Stimulated activated CD4-positive, alpha-beta T cell treated with anti-CD3 and anti-CD28 coated beads, Interleukin-1b, Interleukin-23, amount 100 ng/mL, for 24 hours (primary cell): ENCODE measurements around the gene EPOP.

Source experiments
- DNase-seq, 4 experiments: peaks; one replicate each; pipeline ENCODE4 v3.0.0-alpha.2; 2020; ENCODE audit warnings: low read depth in 4 of 4, low spot score in 1 of 4

The EPOP gene

DNA sequence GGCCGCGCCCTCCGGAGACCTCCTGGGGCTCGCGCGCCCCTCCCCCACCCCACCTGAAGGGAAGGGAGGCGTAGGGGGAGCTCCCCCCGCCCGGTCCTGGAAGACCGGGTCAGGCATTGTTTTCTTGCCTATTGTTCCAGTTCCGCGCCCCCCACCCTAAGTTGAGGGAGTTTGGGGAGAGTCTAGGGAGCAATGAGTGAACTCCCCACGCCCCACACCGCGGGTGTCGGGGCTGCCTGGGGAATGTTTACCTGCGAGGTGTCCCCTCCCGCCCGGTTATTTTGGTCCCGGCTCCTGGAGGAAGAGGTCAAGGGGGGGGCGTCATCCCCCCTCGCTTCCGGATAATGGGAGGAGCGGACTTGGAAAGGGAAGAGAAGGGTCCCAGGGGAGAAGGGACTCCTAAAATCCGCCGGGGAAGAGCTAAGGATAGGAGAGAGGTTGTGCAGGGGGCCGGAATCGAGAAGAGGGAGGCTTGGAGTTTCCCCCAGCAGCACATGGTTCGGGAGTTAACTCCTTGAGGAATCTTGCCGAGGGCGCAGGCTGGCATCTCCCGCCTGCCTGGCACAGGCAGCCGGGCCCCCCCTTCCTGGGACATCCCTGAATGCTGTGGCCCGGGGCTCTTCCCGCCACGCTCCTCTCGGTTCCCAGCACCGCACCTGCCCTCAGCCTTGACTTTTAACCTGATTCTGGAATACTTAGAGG, 31.2 kb upstream of the EPOP start:
- DNase-seq, result peak in 1 of 4 experiments; percentile 39

DNA sequence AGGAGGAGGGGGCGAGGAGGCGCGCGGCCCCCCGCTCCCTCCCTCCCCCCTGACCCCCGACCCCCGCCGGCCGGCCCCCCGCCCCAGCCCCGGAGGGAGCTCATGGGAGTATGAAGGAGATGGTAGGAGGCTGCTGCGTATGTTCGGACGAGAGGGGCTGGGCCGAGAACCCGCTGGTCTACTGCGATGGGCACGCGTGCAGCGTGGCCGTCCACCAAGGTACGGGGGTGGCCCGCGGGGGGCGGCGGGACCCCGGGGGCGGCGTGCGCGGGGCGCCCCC, 30.7 kb upstream of the EPOP start:
- no peak for DNase-seq

DNA sequence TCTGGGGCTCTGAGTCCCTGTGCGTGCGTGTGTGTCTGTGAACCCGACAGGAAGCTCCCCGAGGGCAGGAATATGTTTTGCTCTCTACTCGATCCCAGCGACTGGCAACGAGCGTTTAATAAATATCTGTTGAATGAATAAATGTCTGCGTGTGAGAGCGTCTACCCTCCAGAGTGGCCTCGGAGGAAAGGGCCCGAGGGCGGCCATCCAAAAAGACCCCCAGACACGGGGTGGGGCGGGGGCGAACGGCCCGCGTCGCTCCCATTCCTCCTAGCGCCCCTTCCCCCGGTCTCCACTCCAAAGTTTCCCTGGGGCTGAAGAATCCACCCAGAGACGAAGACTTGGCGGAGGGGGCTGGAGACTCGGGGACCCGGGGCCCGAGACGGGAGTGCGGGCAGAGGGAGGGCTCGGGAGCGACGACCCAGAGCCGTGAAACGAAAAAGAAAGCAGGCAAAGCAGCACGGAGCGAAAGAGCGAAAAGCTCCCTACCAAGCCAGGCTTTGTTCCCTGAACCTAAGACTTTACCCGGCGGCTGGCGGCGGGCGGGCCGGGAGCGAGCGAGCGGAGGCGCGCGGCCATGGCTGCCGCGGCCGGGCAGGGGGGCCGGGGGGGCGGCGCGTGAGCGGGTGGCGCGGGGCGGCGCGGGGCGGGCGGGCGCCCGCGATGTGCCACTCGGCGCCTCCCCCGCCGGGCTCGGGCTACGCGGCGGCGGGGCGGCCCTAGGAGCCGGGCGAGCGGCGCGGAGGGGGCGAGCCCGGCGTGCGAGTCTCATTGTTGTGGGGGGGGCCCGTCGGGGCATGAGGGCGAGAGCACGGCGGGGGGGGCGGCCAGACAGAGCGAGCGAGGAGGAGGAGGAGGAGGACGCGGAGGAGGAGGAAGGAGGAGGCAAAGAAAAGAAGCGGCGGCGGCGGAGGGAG, 30.1 kb upstream of the EPOP start, which contains the start of gene MLLT6:
Gene MLLT6, plus strand, starts transcription at position 668 of the 917 bp plus-strand sequence. CDS start 360 bp downstream, outside the sequence.
- DNase-seq, result peak in 2 of 4 experiments; percentile 59 to 66

DNA sequence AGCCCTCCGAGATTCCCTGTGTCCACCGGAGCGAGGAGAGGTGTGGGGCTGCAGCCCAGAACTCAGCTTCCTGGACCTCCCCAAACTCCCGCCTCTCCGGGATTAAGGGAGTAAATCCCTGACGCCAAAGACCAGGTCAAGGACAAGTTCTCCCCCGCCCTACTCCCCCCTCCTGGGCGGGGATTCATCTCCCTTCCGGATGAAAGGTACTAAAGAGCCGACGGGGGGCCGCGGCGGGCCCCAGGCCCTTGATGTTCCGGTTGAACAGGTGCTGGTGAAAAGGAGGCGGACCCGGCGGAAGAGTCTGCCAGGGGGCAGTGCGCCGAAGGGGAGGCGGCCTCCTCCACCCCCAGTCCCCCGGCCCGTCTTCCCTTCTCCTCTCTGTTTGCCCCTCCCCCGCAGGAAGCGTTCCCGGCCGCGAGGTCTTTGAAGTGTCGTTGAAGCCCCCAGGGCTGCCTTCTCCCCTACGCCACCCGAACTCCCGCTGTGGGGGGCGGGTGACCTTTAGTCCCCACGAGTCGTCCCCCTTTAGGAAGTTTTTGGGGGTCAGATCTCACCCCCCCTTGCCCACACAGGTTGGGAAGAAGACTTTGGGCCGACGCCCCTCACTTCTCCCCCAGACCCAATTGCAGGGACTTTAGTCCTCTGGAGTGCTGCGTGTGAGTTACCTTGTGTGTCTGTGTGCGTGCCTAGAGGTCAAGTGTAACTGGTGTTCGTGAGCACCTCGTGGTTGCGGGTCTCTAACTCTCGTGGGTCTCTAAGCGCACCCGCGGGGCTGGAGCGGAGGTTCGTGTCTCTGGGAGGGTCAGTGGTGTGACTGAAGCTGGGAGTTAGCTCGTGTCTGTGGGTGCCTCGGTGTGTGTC, 29.2 kb upstream of the EPOP start:
- DNase-seq, result peak; percentile 67 to 92 (median 80)

DNA sequence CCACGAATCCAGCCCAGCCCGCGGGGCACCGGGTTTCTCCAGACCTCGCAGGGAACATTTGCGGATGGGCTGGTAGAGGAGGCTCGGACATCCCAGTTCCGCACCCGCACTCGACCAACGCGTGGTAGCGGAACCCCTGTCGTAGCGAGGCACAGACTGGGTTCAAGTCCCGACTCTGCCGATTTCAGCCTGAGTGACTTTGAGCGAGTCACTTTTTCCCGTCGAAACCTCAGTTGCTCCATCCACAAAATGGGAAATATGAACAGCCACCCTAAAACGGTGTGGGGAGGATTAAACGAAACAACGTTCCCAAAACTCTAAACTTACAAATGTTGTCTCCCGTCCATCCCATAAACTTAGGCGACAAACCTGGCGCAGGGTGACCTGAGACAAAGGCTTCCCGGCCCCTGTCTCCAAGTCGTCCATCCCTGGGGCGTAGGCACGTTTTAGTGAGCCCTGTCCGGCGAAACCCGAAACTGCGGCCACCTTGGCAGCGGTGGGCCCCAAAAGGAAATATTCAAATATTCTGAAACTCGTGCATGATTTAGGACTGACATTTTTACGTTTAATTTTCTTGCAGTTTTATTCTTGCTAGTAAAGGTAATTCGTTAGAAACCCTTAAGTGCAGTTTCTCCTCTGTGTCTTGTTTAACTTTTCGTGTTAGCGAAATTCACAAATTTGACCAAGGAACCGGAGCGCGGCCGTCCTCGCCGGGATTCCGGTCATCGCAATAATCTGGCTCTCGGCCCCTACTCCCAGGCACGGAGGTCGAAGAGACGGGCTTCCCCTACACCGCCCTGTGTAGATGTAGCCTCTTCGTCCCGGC, 28.4 kb upstream of the EPOP start:
- no peak for DNase-seq

DNA sequence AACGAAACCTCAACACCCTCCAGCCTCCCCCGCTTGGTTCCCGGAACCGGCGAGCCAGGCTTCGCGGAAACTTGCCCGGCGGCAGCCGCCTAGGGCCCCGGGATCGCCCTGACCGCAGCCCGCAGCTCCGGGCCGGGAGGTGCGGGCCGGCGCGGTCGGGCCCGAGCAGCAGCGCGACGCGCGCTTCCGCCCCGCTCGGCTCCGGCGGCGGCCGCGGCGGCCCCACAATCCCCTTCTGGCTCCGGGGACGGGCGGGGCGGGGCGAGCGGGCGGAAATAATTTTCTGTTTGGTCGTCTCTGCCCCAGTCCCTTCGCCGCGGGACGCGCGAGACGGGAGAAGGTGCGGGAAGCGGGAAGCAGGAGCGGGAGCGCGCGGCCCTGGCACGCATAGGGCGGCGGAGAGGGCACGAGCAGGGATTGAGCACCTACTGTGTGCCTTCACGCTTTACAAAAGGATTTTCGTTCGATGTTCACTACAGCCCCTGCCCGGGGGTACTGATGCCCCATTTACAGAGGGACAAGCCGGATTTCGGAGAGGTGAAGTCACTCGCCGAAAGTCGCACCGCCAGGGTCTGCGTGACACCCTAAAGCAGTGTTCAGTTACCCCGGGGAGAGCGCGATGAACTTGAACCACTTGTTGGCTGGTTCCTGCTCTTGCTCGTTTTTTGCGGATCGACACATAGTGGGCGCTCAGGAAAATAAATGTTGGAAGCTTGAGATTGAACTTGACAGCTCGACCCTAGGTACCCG, 27.6 kb upstream of the EPOP start:
- DNase-seq, result peak; percentile 40 to 78 (median 64)

DNA sequence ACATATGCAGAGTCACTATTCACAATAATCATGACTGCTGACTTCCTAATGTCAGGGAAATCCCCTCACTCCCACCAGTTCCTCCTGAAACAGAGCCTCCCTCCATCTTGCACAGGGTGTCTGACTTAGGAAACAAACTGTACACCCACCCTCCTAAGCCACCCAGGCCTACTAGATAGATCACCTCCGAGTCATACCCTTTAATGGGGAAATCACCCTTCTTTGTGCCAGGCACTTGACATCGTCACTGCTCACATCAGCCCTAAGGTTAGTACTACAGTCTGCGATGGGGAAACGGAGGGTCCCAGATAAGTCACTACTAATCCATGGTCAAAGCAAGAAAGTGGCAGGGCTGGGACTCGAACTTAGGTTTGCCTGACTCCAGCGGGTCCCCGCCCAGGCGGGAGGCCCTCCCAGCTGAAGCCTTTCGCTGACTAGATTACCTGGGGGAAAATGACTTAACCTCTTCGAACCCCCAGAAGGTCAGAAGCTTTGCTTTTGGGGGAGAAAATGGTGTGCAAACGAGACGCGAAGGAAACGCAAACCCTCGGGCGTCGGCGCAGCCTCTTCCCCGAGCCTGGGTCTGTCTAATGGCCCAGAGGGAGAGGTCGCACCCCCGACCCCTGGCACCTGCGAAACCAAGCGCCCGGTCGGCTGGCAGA, 26.9 kb upstream of the EPOP start:
- peak; percentile 57 to 81 (median 72) for DNase-seq

DNA sequence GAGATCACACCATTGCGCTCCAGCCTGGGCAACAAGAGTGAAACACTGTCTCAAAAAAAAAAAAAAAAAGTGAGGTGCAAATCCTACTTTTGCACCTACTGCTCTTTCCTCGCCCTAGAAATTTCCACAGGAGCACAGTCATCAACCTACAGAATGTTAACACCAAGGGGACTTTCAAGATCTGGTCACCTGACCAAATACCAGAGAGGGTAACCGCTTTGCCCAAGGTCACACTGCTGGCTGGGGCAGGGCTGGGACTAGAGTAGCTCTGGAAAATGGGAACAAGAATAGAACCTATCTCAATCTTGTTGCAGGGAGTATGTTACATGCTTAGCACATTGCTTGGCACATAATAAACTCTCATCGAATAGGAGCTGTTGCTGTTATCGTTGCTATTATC, 24.0 kb upstream of the EPOP start:
- no peak for DNase-seq

DNA sequence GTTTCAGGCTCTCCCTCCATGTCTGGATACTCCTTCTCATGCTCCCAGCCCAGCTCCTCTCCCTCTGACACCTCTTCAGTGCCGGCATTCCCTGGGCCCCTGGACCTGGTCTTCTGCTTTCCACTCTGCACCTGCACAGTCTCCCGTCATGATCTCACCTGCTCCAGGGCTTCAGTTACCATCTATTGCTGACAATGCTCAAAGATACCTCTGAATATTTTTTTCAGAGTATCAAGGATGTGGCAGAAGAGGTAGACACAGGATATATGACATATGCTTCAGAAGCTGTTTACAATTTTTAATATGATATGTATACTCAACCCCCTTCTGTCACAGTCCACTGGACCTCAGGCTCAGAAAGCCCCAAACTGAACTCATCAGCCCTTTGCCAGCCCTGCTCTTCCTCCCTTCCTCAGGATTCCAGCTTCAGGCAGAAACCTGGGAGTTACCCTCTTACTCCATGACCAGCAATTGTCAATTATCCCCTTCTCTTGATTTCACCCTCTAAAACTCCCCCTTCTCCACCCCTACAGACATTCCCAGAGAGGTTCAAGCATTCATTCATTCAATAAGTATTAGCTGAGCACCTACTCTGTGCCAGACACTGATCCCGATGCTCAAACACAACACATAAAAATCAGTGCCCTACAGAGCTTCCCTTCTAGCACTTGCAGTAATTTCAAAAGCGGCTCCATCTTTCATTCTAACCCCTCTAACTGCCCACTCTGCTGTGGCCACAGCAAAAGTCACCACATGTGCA, 22.5 kb upstream of the EPOP start:
- DNase-seq, result no peak

DNA sequence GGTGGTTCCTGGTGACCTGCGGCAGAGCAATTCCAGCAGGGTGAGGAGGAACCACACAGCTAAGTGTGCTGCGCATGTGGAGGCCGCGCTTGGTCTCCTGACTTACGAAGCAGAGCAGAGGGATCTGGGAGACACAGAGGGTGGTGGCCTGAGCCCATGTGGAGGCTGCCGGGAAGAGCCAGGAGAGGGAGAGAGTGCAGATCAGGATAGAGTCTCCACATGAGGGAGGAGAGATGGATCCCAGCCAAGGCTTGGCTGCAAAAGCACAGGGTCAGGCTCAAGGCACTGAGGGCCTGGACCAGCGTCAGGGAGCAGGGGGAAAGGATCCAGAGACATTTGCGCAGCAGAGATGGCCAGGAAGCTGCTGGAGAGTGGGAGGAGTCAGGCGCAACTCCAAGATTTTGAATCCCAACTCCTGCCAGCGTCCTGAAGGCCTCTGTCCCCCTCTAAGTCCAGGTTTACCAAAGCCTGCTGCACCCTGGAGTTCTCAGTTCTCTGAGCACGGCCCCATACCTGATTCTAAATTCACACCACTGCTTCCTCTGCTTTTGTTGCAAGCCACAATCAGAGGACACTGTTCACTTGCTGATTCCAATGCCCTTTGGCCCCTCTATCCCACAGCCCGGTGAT, 19.1 kb upstream of the EPOP start:
- DNase-seq, result no peak

DNA sequence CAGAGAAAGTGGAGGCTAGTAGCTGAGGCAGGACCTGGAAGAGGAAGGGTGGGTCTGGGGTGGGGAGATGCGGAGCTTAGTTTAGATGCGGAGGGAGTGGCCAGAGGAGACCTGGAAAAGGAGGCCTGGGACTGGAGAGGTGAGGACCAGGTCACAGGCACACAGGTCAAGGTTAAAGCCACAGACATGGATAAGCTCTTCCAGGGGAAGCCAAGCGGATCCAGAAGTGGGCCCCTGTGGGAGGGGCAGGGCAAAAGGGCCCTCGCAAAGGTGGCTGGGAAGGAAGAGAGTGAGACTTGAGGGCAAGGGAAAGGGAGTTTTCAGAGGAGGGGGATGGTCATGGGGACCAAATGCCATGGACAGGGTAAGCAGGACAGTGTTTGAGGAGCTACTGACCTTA, 16.4 kb upstream of the EPOP start:
- no peak for DNase-seq

DNA sequence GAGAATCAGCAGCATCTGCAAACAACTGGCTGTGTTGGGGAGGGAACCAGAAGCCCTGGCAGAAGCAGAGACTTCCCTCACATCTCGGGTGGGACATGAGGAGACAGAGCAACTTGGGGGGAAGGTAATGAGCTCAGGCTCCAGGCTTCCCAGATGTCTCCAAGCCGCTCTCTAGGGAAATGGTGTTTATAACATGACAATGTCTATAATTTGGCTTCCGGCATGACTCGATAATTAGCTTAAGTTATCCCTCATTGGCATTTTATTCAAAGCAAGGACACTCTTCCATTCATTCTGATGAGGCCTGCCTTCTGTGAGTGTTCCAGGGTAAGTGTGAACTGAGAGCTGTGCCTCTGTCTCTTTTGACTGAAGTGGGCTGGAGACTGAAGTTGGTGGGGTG, 15.6 kb upstream of the EPOP start:
- no peak for DNase-seq

DNA sequence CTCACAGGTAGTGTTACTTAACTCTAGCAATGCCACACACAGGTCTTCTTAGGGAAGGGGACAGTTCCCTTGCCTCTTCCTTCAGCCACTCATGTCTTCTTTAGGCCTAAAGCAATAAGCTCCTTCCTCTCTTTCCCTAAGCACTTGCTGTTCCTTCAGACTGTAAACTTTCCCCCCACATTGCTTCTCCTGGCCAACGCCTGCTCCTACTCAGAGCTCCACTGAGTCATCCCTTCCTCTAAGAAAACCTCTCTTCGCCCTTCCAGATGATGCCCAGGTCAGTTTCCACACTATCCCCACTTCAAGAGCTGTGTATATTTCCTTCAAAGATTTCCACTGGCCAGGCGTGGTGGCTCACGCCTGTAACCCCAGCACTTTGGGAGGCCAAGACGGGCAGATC, 12.5 kb upstream of the EPOP start:
- DNase-seq, result no peak

DNA sequence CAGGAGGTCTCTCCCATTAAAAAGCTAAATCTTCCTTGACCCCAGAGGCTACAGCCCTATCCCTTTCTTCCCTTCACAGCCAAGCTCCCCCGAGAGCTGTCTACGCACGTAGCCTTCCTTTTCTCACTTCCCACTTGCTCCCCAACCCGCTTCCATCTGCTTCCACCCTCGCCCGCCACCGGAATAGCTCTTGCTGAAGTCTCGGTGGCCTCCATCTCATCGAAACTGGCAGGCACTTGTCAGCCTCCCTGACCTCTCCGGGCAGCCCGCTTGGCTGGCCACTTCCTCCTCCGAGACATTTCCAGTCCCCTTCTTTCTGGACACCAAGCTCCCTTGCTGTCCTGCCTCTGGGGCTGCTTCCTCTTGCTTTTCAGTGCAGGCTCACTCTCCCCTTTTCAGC, 10.7 kb upstream of the EPOP start:
- no peak for DNase-seq

DNA sequence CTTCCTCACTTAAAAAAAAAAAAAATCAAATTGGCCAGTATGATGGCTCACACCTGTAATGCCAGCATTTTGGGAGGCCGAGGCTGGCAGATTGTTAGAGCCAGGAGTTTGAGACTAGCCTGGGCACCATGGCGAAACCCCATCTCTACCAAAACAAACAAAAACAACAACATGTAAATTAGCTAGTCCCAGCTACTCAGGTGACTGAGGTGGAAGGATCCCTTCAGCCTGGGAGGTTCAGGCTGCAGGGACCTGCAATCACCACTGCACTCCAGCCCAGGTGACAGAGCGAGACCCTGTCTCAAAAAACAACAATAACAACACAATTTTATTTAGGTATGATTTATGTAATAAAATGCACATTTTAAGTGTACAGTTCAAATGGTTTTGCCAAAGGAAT, 6.3 kb upstream of the EPOP start:
- no peak for DNase-seq

DNA sequence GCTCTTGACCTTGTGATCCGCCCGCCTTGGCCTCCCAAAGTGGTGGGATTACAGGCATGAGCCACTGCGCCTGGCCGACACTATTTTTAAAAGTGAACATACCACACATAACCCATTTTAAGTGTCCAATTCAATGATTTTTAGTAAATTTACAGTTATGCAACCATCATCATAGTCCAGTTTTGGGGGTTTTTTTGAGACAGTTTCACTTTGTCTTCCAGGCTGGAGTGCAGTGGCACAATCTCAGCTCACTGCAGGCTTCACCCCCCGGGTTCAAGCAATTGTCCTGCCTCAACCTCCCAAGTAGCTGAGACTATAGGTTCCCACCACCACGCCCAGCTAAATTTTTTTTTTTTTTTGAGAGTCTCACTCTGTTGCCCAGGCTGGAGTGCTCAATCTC, 3.1 kb upstream of the EPOP start:
- DNase-seq, result no peak

DNA sequence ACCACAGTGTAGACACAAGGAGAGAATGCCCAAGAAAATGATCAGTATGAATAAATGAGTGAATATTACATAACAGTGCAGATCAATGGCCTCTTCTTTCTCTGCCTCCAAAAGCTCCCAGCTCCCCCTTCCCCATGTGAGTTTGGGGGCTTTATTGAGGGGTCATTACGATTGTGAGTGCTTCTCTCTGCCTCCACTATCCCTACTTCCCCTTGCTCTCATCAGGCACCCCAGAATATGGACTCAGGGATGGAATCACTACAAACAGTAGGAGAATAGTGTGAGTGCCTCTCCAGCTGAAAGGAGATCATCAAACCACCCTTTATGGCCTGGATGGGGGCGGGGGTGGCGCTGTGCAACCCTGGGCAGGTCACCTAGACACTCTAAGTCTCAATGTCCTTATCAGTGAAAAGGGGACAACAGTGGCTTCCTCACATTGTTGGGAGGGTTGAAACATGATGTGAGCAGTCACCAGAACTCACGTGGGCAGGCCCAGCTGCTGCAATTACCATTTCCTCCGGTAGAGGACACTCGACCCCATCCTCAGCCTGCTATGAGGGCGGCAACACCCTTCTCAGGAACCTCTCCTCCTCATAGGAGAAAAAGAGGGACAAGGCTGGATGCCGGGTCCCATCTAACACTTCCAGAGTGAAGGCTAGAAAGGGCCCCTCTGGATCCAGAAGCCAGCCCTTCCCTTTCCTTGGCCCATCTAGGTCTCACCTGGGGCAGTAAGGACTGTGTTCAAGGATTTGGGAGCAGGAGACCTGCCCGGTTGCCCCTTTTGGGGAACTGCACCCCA, 2.1 kb upstream of the EPOP start:
- DNase-seq, result peak; percentile 62 to 79 (median 73)
